ENCODE data around the gene OR5K4.

OR5K4 gene

GRCh38 chr3:98353554-98353953 is at the start of gene OR5K4:
TSS of gene OR5K4 (plus strand) at chr3:98353854. CDS start at chr3:98353854, 0 bp downstream.
- DNase-seq (ENCODE audit: insufficient read length, low spot score) (no peak), FAIRE-seq (no peak)

- FAIRE-seq (no peak), DNase-seq (ENCODE audit: insufficient read length, low spot score) (no peak)
Measured at GRCh38 chr3:98322101-98322500, 31.6 kb upstream of the OR5K4 start.

- DNase-seq (ENCODE audit: insufficient read length, low spot score) (no peak), FAIRE-seq (no peak)
Measured at GRCh38 chr3:98322686-98323085, 31.0 kb upstream of the OR5K4 start.

- DNase-seq (ENCODE audit: insufficient read length, low spot score): no peak
- FAIRE-seq: no peak
Measured at GRCh38 chr3:98323425-98323824, 30.2 kb upstream of the OR5K4 start.

- FAIRE-seq (no peak), DNase-seq (ENCODE audit: insufficient read length, low spot score) (no peak)
Measured at GRCh38 chr3:98325055-98325454, 28.6 kb upstream of the OR5K4 start.

GRCh38 chr3:98326105-98326893 is 27.4 kb upstream of the OR5K4 start:
- no peak for FAIRE-seq
- DNase-seq (ENCODE audit: insufficient read length, low spot score): no peak

- no peak for FAIRE-seq
- DNase-seq (ENCODE audit: insufficient read length, low spot score): no peak
Measured at GRCh38 chr3:98326945-98327344, 26.7 kb upstream of the OR5K4 start.

- DNase-seq (ENCODE audit: insufficient read length, low spot score): no peak
- no peak for FAIRE-seq
Measured at GRCh38 chr3:98328933-98329332, 24.7 kb upstream of the OR5K4 start.

- FAIRE-seq (no peak), DNase-seq (ENCODE audit: insufficient read length, low spot score) (peak; percentile 22)
Measured at GRCh38 chr3:98329392-98330124, 24.1 kb upstream of the OR5K4 start.

- DNase-seq (ENCODE audit: insufficient read length, low spot score) (no peak), FAIRE-seq (no peak)
Measured at GRCh38 chr3:98331329-98331728, 22.3 kb upstream of the OR5K4 start.

- FAIRE-seq: no peak
- no peak for DNase-seq (ENCODE audit: insufficient read length, low spot score)
Measured at GRCh38 chr3:98333989-98334606, 19.6 kb upstream of the OR5K4 start.

GRCh38 chr3:98339031-98339430 is 14.6 kb upstream of the OR5K4 start:
- DNase-seq (ENCODE audit: insufficient read length, low spot score): no peak
- no peak for FAIRE-seq

- FAIRE-seq: no peak
- DNase-seq (ENCODE audit: insufficient read length, low spot score): no peak
Measured at GRCh38 chr3:98341758-98342157, 11.9 kb upstream of the OR5K4 start.

GRCh38 chr3:98343647-98344507 is 9.8 kb upstream of the OR5K4 start:
- FAIRE-seq (peak; percentile 68), DNase-seq (ENCODE audit: insufficient read length, low spot score) (peak; percentile 15)

GRCh38 chr3:98350082-98350481 is 3.6 kb upstream of the OR5K4 start:
- DNase-seq (ENCODE audit: insufficient read length, low spot score) (no peak), FAIRE-seq (no peak)

GRCh38 chr3:98359250-98359649 is 5.6 kb downstream of the OR5K4 start:
- DNase-seq (ENCODE audit: insufficient read length, low spot score) (no peak), FAIRE-seq (no peak)

GRCh38 chr3:98359993-98360675 is 6.5 kb downstream of the OR5K4 start:
- FAIRE-seq: no peak
- no peak for DNase-seq (ENCODE audit: insufficient read length, low spot score)

GRCh38 chr3:98360681-98361080 is 7.0 kb downstream of the OR5K4 start:
- FAIRE-seq (no peak), DNase-seq (ENCODE audit: insufficient read length, low spot score) (no peak)

GRCh38 chr3:98361289-98361688 is 7.6 kb downstream of the OR5K4 start:
- FAIRE-seq: no peak

More at GRCh38 chr3:98361289-98361688, 7.6 kb downstream of the OR5K4 start:
- DNase-seq (ENCODE audit: insufficient read length, low spot score): no peak

All from HTR-8/SVneo (cell line).